ENCODE measurements around the gene GCAT.

GCAT gene

DNA sequence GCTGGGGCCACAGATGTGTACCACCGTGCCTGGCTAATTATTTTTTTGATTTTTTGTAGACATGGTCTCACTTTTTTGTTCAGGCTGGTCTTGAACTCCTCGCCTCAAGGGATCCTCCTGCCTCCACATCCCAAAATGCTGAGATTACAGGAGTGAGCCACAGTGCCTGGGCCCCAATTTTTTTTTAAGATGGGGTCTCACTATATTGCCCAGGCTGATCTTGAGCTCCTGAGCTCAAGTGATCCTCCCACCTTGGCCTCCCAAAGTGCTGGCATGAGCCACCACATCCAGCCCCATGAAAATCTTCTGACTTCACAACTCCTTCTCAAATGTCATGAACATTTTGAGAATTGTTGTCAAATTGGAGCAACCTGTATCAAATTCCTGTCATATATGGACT, 38.7 kb downstream of the GCAT start:
- no peak for DNase-seq

DNA sequence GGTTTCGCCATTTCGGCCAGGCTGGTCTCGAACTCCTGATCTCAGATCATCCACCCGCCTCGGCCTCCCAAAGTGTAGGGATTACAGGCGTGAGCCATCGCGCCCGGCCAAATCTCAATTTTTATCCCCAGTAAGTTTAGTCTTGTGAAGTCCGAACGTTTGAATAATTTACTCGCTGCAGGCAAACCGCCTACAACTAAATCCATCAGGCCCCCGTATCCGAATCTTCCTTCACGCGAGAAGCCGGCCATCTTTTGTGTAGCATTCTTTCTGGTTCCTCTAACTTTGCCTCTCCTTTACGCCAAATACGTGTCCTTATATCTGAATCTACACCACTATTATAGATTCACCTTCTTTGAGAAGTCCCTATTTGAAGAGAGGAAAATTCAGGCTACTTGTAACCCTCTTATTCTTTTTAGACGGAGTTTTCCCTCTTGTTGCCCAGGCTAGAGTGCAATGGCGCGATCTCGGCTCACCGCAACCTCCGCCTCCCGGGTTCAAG, 40.9 kb downstream of the GCAT start:
- DNase-seq: peak; percentile 2

DNA sequence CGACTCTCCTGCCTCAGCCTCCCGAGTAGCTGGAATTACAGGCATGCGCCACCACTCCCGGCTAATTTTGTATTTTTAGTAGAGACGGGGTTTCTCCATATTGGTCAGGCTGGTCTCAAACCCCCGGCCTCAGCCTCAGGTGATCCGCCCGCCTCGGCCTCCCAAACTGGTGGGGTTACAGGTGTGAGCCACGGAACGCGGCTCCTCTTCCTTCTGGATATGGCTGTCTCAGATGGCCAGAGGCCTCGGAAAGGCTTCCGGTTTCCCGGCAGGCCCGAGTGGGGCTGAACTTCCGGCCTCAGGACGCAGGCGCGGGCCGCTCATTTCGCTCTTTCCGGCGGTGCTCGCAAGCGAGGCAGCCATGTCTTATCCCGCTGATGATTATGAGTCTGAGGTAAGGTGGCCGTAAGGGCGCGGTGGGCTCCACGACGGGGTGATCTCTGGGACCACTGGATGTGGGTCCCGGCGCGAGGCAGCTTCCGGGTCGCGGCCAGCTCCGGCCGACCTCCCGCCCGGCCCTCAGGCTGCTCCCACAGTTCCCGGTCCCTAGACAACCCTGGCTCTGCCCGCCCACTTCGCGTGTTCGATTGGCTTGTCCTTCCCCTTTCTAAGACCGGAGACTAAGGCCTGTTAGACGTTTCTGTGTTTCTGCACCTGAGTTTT, 41.5 kb downstream of the GCAT start, which contains the start of gene EIF3L:
Gene EIF3L, plus strand, starts transcription at position 331 of the 663 bp plus-strand sequence. Its CDS starts 31 bp downstream, at position 362.
- DNase-seq: peak; percentile 73

DNA sequence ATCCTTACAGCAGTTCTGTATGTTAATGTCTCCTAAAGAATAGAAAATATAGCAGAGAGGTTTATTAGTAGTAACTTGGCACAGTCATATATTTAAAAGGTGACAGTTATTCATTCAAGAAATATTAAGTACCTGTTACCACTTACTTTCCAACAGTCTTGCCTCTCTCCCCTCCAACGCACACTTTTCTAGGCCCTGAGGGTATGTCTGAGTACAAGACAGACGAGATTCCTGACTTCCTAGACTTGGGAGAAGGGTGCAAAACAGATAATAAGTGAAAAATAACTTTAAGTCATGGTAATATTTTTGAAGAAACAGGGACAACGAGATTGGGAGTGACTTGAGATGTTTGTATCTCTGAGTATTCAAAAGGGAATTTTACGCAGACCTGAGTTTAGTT, 43.1 kb downstream of the GCAT start:
- no peak for DNase-seq

DNA sequence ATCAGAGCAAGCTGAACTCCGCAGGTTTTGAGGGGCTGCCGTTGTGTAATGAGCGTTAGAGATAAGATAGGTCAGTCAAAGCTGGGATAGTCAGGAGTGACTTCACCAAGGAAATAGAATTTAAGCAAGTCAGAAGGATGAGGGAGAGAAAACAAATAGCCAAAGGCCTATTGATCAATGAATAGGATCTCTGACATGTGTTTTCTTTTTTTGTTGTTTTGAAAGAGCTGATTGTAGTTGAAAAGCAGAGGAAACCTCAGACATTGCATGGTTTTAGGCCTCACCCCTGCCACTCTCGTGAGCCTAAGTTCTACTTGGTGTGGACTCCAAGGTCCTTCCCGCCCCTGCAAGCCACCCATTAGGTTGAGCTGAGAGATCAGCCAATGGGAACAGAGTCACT, 44.7 kb downstream of the GCAT start:
- DNase-seq: no peak

DNA sequence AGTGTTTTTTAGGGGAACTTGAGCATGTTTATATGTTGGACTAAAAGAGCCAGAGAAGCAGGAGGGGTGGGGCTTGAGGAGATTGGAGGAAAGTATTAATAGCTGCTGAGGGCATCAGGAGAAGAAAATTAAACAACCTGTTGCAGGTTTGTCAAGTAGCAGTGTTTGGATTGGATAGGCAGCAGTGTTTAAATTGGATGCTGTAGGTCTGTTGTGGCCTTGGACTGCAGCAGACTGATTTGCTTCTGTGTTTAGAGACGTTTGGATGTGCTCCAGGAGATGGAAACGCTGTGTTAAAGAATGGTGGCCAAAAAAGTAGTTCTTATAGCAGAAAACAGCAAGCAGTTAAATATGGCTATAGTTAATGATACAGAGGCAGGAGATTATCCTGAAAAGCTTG, 47.2 kb downstream of the GCAT start:
- no peak for DNase-seq

DNA sequence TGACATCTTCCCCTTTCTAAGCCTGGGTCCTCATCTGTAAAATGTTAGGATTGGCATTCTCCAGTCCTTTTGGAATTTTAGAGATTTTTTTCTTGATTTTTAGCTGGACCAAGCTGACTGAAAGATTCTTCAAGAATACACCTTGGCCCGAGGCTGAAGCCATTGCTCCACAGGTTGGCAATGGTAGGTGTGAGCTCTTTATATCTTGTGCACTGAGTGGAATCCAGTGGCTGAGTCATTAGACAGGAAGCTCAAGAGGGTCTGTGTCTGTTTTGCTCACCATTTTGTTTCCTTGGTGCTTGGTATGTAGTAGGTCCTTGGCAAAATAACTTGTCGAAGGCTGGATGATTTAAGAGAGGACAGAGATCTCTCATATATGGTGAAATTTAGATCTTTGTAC, 47.7 kb downstream of the GCAT start:
- no peak for DNase-seq

DNA sequence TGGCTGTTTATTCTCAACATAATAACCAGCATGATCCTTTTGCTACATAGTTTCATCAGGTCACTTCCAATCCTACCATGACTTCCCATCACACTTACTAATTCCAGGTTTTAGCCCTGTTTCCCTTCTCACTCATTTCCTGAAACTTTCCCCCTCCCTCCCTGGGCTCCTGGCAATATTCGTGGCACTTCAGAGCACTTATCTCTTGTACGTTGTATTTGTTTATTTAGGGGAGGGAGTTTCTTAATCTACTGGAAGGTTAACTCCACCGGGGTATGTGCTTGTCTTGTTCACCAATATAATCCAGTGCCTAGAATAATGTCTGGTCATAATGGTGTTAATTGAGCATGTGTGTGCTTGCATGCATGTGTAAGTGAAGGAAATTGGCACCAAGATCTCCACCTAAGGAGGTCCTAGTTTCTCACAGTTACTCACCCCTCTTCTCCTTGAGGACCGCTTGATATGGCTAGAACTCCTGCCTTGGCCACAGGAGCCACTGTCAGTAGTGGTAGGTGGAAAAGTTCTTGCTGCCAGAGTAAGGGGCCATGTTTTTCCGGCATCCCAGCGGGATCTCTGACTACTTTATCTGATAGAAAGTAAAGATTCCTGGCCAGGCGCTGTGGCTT, 53.2 kb downstream of the GCAT start:
- no peak for DNase-seq

DNA sequence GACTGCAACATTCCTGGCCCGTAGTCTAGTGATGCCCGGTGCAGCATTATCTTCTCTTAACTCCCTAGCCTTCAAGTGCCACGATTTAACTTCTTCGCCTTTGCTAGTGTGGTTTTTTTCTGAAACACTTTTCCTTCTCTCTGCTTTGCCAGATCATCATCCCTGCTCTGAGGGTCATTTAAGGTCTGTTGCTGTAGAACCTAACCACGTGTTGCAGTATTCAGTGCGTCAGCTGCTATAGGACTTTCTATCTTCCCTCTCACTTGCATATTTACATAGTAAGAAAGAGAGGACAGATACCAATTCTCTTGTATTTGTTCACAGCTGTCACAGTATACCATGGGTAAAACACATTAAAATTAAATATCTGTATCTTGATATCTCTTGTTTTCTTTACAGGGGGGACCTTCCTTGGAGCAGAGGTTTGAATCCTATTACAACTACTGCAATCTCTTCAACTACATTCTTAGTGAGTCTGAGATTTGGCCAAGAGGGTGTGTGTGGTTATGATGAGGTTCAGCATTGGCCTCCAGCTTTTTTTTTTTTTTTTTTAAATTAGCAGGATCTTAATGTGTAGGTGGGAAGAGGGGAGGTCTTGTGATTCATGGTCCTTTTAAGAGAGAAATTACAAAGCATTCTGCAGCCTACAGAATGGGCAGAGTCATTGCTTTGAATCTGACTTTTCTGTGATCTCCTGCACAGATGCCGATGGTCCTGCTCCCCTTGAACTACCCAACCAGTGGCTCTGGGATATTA, 55.0 kb downstream of the GCAT start:
- no peak for DNase-seq

DNA sequence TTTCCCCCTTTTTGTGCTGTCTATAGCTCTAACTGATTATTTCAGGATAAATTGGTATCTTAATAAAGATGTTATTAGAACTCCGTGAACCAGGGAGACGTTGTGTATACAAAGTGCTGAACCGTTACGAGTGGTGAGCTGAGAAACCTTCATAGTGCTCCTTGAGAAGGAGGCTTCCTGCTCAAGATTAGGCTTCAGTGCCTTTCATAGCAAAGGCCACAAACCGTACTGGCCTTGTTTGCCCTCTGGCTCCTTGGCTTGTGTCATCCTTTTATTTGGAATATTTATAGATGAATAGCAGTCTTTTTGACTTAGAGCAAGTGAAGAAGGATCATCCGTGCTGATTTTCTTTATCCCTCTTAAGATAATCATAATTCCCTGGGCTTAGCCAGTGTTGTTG, 57.8 kb downstream of the GCAT start:
- DNase-seq: no peak

All from NCI-H1694 (cell line).